Measurements from ENCODE around the gene UBALD1. TPM values are rescaled to one million over a fixed set of nuclear protein-coding genes. Genes with fewer than 3 reads are reported as not detected.

The UBALD1 gene
- total RNA-seq, result 10 to 100 TPM; 40.8 to 54.4 (median 53.6) TPM
- total RNA-seq (2013), result 11.4 TPM

DNA sequence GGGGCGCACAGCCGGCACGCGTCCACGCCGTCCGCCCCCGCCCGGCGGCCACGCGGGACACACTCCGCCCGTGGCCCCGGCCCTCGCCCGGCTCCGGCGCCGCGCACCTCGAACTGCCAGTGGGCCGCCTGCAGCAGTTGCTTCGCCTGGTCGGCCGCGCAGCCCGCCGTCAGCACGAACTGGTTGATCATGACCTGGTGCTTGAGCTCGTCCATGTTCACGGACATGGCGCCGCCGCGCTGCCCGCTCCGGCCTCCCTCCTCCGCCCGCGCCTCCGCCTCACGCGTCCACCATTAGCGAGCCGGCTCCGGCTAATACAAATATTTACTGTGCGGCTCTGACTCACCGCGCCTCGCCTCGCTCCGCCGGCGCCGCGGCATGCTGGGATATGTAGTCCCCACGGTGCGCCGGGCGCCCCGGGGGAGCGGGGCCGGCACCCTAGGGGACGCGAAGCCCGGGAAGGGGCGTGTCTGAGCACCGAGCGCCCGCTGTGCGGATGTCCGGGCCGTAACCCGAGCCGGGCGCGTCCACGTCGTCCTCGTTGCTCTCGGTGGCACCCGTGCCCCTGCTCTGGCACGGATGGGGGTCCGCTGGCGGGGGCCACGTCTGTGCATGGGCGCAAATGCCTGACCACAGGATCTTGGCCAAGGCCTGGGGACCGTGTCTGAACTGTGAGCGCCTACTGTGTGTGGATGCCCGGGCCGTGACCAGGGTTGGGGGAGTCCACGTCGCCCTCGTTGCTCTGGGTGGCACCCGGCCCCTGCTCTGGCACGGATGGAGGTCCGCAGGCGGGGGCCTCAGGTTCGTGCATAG lies at the start of gene UBALD1:
Gene UBALD1 (minus strand): TSS at position 318 of the 813 bp plus-strand sequence. CDS start 91 bp downstream, at position 227.
- Histone ChIP-seq H3K27me3 (ENCODE audit: control insufficient read depth, insufficient read depth, low read length) (no peaks in the 10 kb centered on the region), H3K4me3 (ENCODE audit: low read length) (peak within 1 kb of the TSS; percentile 45), H3K36me3 (ENCODE audit: control insufficient read depth, insufficient read depth, low read length) (no peaks in the 10 kb centered on the region), H3K4me1 (ENCODE audit: control insufficient read depth, insufficient read depth, low read length) (peaks cover 43% of the 10 kb centered on the region), H3K27ac (ENCODE audit: low read length) (peak within 1 kb of the TSS; percentile 90), H3K9me3 (ENCODE audit: control insufficient read depth, insufficient read depth, low read length) (no peaks in the 10 kb centered on the region)
- DNase-seq, result peak; percentile 71 to 89
- H3K36me3 Mint-ChIP-seq, result no peaks in the 10 kb centered on the region
- H3K27me3 Mint-ChIP-seq (ENCODE audit: low read depth in 2 of 2), result no peaks in the 10 kb centered on the region
- intact Hi-C loops (cut with micrococcal nuclease), result loop anchor here (10.0 kb wide), 2 partner anchors 200 to 360 kb away; partner anchors contain the start of gene CORO7
- peak within 1 kb of the TSS; percentile 96 to 99 for H3K27ac Mint-ChIP-seq
- ATAC-seq, result peak; percentile 53 to 62 (median 54)
- H3K4me3 Mint-ChIP-seq, result peak within 1 kb of the TSS; percentile 93
- 9% methylated on average over 100 of the region's 100 CpGs for WGBS (ENCODE audit: insufficient coverage)
- peaks cover 14 to 34% of the 10 kb centered on the region in 2 donors for H3K4me1 Mint-ChIP-seq
- TF ChIP-seq, protein P1, sequence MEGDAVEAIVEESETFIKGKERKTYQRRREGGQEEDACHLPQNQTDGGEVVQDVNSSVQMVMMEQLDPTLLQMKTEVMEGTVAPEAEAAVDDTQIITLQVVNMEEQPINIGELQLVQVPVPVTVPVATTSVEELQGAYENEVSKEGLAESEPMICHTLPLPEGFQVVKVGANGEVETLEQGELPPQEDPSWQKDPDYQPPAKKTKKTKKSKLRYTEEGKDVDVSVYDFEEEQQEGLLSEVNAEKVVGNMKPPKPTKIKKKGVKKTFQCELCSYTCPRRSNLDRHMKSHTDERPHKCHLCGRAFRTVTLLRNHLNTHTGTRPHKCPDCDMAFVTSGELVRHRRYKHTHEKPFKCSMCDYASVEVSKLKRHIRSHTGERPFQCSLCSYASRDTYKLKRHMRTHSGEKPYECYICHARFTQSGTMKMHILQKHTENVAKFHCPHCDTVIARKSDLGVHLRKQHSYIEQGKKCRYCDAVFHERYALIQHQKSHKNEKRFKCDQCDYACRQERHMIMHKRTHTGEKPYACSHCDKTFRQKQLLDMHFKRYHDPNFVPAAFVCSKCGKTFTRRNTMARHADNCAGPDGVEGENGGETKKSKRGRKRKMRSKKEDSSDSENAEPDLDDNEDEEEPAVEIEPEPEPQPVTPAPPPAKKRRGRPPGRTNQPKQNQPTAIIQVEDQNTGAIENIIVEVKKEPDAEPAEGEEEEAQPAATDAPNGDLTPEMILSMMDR (IDR thresholded peaks at IDR 0.05), result no peak
- H3K9me3 Mint-ChIP-seq, result no peaks in the 10 kb centered on the region

DNA sequence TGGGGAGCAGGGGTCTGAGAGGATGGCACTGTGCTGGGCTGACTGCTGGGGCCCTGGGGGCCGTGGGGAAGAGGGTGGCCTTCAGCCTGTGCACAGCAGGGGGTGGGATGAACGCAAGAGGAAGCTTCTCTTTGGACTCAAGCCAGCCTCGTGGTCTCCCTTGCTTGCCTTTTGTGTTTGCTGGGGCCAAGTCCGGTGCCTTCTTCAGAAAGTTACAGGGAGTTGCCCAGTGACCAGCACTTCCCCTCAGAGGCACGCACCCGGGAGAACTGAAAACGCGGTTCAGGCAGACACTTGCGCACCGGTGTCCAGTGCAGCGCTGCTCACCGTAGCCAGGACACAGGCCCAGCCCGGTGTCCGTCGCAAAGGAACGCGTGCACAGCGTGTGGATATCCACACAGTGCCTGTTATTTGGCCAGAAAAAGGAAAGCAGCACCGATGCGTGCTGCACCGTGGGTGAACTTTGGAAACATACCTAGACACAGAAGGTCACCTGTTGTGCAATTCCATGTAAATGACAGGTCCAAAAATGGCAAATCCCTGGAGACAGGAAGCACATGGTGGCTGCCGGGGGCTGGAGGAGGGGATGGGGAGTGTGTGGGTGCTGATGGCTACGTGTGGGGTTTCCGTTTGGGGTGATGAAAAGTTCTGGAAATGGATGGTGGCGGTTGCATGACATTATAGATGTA lies 49.2 kb upstream of the UBALD1 start:
- no peaks in the 10 kb centered on the region for H3K9me3 ChIP-seq (ENCODE audit: control insufficient read depth, insufficient read depth, low read length)
- Mint-ChIP-seq H3K9me3 (no peaks in the 10 kb centered on the region), H3K36me3 (no peaks in the 10 kb centered on the region), H3K4me3 (peak overlapping the region; percentile 38), H3K4me1 (peaks cover 29 to 36% of the 10 kb centered on the region in 2 donors), H3K27ac (peak overlapping the region; percentile 77 to 85), H3K27me3 (ENCODE audit: low read depth in 2 of 2) (no peaks in the 10 kb centered on the region)
- peak in 2 of 3 donors; percentile 11 to 40 for ATAC-seq
- 42% methylated on average over 25 of the region's 25 CpGs for WGBS (ENCODE audit: insufficient coverage)
- H3K4me1 ChIP-seq (ENCODE audit: control insufficient read depth, insufficient read depth, low read length), result peaks cover 57% of the 10 kb centered on the region
- no peaks in the 10 kb centered on the region for H3K27me3 ChIP-seq (ENCODE audit: control insufficient read depth, insufficient read depth, low read length)
- peaks cover 32% of the 10 kb centered on the region for H3K36me3 ChIP-seq (ENCODE audit: control insufficient read depth, insufficient read depth, low read length)
- intact Hi-C loops (cut with micrococcal nuclease), result no loop called here
- TF ChIP-seq, protein P1 (IDR thresholded peaks at IDR 0.05), result no peak
- H3K4me3 ChIP-seq (ENCODE audit: low read length), result no peak overlapping the region
- H3K27ac ChIP-seq (ENCODE audit: low read length), result peak overlapping the region; percentile 70
- DNase-seq, result peak in 1 of 2 donors; percentile 48

DNA sequence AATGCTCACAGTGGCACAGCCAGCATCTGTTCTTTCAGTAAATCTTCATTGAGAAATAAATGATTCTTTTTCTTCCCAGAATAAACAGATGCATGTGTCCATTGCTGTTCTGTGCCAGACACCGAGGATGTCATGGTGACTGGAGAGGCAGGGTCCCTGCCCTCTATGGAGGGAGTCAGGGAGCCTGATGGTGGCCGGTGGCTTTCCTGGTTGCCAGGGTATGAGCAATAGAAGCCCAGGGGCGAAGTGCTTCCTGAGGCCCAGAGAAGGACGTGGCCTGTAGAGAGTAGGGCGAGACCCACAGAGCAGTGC lies 48.7 kb upstream of the UBALD1 start:
- peak overlapping the region; percentile 70 for H3K27ac ChIP-seq (ENCODE audit: low read length)
- H3K9me3 Mint-ChIP-seq, result no peaks in the 10 kb centered on the region
- WGBS (ENCODE audit: insufficient coverage), result 45% methylated on average over 5 of the region's 5 CpGs
- no peaks in the 10 kb centered on the region for H3K36me3 Mint-ChIP-seq
- no peaks in the 10 kb centered on the region for H3K27me3 Mint-ChIP-seq (ENCODE audit: low read depth in 2 of 2)
- no peak for ATAC-seq
- H3K9me3 ChIP-seq (ENCODE audit: control insufficient read depth, insufficient read depth, low read length), result no peaks in the 10 kb centered on the region
- H3K4me3 Mint-ChIP-seq, result peak overlapping the region; percentile 38
- TF ChIP-seq, protein P1 (IDR thresholded peaks at IDR 0.05), result no peak
- H3K36me3 ChIP-seq (ENCODE audit: control insufficient read depth, insufficient read depth, low read length), result peaks cover 31% of the 10 kb centered on the region
- intact Hi-C loops (cut with micrococcal nuclease), result no loop called here
- no peak overlapping the region for H3K4me3 ChIP-seq (ENCODE audit: low read length)
- peak overlapping the region; percentile 77 to 85 for H3K27ac Mint-ChIP-seq
- no peak for DNase-seq
- H3K27me3 ChIP-seq (ENCODE audit: control insufficient read depth, insufficient read depth, low read length), result no peaks in the 10 kb centered on the region
- peaks cover 29 to 36% of the 10 kb centered on the region in 2 donors for H3K4me1 Mint-ChIP-seq
- peaks cover 57% of the 10 kb centered on the region for H3K4me1 ChIP-seq (ENCODE audit: control insufficient read depth, insufficient read depth, low read length)

Measured in natural killer cell (primary cell).